HG02571 (cell line): Measurements from ENCODE around the gene TTBK2.

Experiments
- ATAC-seq: cut with Tn5 transposase; IDR thresholded peaks from one replicate; pipeline ENCODE4 v1.9.1; 2021; ENCODE audit warnings: mild to moderate bottlenecking, moderate library complexity; ENCODE audit not compliant: unreplicated experiment

Gene TTBK2

DNA sequence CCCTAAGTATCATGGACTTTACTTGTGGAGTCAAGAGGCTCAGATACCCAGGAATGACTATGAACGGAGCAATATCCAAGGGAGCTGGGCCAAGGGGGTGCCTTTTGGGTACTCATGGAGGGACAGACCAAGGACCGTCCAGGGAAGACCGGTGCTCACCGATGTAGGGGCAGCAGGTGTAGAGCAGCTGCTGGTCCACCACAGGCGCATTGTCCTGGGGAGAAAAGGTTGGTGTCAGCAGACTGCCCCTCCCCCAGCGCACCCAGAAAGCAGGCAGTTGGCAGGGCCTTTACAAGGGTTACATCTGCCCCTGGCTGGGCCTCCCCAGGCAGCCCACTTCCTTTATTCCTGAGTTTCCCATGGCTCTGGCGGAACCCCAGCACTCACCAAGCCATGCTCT lies 191.2 kb downstream of the TTBK2 start:
- no peak for ATAC-seq

DNA sequence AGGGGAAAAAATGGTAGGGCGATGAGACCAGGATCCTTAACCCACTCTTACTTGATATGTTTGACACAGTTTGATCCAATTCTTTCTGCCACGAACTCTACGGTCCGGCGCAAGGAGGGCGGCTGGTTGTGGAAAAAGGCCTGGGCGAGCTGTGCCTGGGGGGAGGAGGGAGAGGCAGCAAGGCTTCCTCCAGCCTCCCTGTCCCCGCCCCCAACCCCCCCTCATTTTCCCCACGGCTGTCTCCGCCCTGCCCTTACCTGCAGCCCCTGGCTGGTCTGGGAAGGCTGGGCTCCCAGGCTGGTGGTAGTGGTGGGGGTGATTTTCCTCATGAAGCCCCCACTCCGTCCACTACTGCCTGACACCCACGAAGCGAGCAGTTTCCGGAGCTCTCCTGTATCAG lies 191.6 kb downstream of the TTBK2 start:
- ATAC-seq, result no peak

DNA sequence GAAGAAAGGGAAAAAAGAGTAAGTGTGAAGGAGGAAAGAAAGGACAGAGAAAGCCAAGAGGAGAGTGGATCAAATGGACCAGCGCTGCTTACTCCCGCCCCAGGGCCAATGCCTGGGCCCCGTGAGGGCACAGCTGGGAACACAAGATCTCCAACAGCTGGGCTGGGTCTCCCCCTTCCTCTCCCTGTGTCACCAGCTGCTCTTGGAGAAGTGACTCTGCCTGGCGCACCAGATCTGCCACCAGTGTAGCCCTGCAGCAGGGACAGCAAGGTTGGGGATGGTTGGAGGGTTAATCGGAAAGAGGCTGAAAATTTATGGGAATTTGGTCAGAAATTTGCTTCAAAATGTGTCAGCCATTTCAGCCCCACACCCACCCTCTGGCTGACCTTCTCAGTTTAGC lies 192.0 kb downstream of the TTBK2 start:
- no peak for ATAC-seq

DNA sequence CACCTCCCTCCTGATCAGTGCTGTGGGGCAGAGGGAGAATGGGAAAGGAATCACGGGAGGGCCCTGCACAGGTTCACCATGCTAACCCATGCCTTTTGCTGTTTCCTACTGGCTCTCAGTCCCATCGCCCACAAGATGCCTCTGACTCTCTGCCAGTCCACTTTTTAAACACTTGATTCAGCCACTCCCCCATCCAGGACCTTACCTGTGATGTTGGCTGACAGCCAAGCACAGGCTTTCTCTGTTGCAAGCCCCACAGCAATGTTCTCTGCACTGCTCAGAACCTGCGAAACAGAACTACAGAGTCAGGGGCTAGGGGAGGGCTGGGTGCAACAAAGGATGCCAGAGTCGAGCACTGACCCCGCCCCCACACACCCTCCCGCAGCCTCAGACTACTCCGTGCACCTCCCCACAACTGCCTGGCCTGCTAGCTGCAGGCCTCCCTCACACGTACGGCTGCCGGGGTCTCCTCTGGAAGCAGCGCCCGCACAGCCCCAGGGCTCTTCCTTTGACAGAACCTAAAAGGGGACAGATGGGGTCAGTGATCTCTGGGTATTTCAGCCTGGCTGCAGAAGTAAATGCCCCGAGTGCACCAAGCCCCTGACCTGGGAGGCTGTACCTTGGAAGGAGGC lies 192.7 kb downstream of the TTBK2 start:
- ATAC-seq, result no peak

DNA sequence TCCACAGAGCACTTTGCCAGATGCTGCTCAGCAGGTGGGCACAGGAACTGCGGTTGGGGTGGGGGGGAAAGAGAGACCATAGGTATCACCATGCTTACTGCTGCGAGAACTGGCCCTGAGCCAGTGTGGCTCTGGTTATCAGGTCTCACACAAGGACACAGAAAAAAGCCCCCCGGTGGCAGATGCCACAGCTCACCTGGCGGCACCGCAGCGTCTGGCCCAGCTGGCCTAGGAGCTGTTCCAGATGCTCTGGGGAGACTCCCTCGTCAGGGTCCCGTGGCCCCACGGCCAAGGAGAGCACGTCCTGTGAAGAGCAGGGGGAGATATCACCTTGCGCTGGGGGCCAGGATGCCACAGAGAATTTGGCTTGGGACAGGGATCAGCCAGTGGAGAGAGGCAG lies 194.5 kb downstream of the TTBK2 start:
- no peak for ATAC-seq

DNA sequence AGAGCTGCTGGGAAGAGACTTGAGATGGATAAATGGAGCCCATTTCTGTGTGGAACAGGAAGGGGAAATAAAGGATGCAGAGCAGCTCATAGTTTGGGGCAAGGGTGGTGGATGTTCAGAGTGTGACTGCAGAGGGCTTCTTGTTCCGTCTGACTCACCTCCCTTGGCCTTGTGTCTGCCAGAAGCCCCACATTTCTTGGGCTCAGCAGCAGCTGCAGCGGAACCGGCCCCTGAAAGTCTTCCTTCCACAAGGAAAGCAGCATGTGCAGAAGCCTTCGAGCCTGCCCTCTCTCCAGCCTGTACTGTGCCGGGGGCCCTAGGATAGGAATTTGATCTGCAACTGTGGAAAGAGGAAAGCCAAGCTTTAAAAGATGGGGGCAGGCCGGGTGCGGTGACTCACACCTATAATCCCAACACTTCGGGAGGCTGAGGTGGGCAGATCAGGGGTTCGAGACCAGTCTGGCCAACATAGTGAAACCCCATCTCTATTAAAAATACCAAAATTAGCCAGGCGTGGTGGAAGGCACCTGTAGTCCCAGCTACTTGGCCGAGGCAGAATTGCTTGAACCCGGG lies 195.2 kb downstream of the TTBK2 start:
- ATAC-seq, result no peak

DNA sequence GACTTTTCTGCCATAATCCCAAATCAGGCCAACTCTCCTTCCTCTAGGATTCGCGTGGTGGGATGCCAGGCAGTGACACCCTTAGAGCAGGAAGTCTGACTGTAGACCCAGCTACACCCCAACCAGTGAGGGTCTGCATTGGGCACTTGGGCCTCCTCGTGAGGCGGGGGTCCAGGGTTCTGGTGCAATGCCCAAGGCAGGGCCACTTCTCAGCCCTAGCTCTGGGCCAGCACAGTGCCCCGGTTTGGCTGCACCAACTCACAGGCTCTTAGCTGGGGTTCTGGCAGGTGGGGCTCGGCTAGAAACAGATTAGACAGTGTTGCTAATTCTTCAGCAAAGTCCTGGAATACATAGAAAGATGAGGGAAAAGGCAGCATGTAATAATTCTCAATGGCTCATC lies 196.3 kb downstream of the TTBK2 start:
- ATAC-seq, result no peak

DNA sequence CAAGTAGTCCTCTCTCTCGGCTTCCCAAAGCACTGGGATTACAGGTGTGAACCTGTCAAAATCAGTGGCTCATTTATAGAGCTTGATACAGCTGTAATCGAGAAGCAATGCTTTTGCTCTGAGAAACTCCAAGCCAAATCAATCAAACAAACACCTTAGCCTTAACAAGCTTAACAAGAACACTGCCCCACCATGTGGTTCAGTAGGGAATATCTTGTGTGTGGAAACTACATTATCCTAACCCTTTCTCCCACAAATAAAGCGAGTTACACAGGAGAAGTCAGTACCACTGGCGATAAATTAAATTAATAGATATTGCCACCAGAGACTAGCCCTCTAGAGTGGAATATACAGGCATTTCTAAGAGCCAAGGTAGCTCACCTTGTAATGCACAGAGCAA lies 197.5 kb downstream of the TTBK2 start:
- ATAC-seq, result no peak

DNA sequence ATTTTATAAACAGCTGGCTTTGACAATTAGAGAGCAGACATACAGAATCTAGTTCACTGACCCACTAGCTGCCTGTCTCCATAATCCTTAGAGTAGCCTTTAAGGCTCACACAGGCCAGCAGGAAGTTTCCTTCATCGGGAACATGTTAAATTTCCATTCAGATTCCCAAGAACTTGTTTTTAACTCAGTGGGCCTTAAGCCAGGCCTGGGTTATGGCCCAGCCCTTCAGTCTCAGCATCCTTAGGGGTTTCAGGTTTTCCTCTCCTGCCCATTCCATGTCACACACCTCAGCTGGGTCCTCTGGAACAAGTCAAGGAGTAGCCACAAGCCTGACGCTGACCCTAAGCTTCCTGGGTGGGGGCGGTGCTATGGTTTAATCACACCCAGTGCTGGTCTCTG lies 198.7 kb downstream of the TTBK2 start:
- no peak for ATAC-seq

DNA sequence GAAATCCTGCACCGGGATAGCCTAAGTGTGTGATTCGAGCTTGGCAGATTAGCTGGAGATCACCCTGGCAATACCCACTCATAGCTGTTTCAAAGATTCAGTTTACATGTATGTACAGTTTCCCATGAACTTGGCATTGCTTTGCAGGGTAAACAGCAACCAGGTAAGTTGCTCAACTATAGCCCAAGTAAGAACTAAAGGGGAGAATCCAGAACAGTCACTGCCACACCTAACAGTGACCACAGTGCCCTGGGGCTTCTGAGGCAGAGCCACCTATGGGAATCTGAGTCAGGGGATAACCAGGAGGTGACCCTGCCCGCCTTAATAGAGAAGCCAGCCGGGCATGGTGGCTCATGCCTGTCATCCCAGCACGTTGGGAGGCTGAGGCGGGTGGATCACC lies 199.6 kb downstream of the TTBK2 start:
- no peak for ATAC-seq

DNA sequence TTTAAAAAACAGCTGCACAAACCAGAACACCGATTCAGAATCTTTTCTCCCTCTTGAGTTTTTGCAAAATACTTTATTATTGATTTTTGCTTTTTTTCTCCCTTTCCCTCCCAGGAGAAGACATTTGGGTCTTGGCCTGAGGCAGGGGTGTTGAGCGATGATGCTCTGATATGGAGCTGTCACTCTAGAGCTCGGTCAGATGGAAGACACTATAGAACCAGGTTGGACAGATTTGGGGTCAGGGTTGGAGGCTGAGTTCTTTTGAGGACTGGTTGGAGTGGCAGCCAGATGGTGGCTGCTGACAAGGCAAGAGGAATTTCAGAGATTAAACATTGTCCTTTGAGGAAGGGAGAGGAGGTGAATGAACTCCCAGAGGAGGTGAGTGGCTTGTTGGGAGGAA lies 200.5 kb downstream of the TTBK2 start:
- no peak for ATAC-seq

DNA sequence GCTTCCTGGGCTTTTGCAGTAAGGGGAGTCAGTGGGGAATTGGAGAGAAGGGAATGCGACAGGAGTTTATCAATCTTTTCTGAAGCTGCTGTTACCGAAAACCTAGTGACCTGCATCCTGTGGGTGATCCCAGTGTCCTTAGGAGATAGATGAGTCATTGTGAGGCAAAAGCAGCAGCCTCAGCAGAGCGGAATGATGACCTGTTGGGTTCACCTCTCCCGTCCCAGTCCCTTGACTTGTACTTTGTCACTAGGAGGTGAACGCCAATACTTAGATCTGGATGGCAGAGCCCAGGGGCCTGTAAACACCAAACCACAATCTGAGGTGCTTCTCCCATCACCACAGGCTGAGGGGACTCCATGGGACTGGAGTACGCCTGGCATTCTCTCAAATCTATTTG lies 201.5 kb downstream of the TTBK2 start:
- no peak for ATAC-seq

DNA sequence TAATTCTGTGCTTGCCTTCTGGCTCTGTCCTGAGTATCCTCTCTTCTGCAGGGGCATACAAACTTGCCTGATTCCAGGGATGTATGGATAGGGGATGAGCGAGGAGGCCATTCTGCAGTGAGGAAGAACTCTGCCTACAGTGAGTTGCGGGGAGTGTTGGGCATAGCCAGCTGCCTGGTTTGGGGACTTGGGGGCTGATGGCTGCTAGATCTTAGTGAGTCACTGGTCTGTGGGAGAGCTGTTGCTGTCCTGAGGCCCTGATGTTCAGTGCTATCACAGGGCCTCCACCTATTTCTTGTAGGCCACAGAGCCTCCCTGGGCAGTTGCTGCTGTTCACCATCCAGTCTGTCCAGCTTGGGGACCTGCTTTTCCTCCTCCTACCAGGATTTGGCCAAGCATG lies 204.0 kb downstream of the TTBK2 start:
- ATAC-seq, result no peak

DNA sequence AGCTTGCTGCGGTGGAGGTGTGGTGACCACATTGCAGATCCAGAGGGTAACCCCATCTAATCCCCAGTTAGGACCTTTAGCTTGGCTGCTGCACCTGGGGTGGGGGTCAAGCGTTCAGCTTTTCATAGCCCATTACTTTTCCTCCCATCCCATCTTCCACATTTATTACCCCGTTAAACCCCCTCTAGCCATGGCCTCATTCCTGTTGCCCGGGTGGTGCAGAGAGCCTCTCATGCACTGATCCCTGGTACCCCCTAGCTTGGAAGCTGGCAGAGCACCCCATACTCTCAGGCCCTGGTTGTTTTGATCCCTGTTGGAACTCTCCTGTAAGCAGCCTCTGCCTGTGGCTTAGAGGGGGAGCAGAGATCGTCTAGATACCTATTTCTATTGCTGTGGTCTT lies 204.5 kb downstream of the TTBK2 start:
- ATAC-seq, result no peak

DNA sequence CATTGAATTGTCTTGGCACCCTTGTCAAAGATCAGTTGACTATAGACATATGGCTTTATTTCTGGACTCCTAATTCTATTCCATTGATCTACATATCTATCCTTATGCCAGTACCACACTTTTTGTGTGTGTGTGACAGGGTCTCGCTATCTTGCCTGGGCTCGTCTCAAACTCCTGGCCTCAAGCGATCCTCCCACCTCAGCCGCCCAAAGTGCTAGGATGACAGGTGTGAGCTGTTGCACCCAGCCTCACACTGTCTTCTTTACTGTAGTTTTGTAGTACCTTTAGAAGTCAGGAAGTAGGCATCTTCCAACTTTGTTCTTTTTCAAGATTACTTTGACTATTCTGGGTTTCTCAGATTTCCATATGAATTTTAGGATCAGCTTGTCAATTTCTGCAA lies 208.0 kb downstream of the TTBK2 start:
- ATAC-seq, result no peak

DNA sequence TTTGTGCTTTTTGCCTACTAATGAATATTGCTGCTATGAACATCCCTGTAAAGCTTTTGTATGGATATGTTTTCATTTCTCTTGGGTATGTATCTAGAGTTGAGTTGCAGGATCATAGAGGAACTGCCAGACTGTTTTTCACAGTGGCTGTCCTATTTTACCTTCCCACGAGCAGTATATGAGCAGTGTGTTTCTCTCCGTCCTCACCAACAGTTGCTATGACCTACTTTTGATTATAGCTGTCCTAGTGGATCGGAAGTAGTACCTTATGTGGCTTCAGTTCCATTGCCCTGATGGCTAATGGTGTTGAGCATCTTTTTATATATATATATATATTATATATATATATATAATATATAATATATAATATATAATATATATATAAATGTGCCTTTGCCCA lies 208.8 kb downstream of the TTBK2 start:
- no peak for ATAC-seq

DNA sequence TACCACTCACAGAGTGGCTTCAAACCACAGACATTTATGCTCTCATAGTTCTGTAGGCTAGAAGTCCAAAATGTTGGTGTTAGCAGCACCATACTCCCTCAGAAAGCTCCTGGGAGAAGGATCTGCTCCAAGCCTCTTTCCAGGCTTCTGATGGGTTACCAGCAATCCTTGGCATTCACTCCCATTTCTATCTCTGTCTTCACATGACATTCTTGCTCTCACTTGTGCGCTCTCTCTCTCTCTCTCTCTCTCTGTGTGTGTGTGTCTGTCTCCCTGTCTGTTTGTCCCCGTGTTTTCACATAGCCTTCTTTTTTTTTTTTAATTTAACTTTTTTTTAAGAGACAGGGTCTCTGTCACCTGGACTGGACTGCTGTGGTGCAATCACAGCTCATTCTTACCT lies 209.9 kb downstream of the TTBK2 start:
- no peak for ATAC-seq

DNA sequence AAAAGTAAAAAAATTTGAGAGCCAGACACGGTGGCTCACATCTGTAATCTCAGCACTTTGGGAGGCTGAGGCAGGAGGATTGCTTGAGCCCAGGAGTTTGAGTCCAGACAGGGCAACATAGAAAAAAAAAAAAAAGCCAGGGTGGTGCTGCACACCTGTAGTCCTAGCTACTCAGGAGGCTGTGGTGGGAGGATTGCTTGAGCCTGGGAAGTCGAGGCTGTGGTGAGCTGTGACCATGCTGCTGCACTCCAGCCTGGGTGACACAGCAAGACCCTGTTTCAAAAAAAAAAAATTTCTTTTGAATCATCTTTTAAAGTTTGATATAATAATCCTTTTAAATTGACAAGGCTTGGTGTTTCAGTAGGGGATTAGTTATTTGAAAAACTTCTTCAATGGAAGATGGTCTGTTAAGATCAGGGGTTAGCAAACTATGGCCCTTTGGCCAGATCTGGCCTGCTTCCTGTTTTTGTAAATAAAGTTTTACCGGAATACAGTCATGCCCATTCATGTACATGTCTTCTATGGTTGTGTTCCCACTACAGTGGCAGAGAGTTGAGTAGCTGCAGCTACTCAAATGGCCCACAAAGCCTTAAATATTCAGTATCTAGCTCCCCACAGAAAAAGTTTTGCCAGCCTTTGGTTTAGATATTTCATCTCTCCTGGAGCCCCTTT lies 212.6 kb downstream of the TTBK2 start:
- no peak for ATAC-seq

DNA sequence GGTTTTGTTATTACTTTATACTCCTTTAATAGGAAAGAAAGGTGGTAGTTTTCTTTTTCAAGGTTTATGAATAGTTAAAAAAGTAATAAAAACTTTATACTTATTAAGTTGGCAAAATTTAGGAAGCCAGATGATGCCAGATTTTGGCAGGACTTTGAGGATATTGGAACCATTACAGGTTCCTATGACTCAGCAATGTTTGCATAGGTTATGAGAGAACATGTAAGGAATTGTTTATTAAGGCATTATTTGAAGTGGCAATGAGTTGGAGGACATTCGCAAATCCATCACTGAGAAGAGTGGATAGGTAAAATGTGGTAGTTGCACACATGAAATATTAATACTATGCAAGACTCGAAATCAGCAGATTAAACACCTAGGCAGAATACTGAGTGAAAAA lies 213.5 kb downstream of the TTBK2 start:
- no peak for ATAC-seq

DNA sequence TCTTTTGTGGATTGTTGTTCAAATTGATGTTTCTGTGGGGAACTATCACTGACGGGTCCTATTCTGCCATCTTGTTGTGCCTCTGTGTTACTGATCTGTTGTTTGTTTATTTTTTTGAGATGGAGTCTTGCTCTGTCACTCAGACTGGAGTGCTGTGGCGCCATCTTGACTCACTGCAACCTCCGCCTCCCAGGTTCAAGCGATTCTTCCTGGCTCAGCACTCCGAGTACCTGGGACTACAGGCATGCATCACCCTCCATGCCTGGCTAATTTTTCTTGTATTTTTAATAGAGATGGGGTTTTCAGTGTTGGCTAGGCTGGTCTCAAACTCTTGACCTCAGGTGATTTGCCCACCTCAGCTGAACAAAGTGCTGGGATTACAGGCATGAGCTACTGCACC lies 215.2 kb downstream of the TTBK2 start:
- ATAC-seq, result no peak

DNA sequence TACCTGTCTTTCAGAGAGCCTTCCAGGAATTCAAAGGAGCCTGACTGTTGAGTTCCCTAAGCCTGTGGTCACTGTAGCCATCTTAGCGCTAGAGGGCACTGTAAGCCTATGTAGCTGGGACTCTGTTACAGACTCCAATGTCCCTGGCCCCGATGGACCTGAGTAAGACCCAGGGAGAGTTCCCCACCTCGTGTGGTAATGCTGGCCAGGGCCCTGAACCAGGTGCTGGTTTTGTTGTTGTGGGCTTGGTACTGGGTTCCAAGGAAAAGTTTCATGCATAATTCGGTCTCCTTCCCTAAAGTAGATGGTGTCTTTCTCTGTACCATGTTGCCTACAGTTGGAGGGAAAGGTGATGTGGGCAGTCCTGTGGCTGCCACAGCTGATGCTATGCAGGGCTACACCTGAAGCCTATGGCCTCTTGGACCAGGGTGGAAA lies 216.1 kb downstream of the TTBK2 start:
- ATAC-seq, result no peak

DNA sequence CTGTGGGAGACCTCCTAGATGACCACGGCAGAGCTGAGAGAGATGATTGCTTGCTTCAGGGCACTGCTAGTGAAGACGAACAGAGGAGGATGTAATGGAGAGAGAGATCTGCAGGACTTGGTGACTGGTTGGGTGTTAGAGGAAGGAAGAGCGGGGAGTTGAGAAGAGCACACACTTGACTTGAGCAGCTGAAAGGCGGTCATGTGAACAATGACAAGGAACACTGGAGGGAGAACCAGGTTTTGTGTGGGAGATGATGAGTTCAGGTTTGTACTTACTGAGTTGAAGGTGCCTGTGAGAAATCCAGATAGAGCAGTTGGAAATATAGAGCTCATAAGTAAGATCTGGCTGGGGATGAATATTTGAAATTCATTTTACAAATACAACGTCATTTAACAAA lies 224.0 kb downstream of the TTBK2 start:
- no peak for ATAC-seq
